Mesodermal cell (in vitro differentiated cells): ENCODE results near the gene WNT16.
"Not testable (repeated sequence)": the region's sequence is repeated elsewhere in the genome, so short reads cannot be mapped to it uniquely, and the experiment has no call there.

Experiments used
- H3K27ac ChIP-seq: 2 replicates; pipeline ENCODE4 v1.7.0; 2013; ENCODE audit warnings: mild to moderate bottlenecking, low read depth, low read length, moderate library complexity; ENCODE audit not compliant: severe bottlenecking
- H3K36me3 ChIP-seq: 2 replicates; pipeline ENCODE4 v1.7.1; 2013; ENCODE audit warnings: mild to moderate bottlenecking, low read length, moderate library complexity; ENCODE audit not compliant: control insufficient read depth, insufficient read depth
- H3K4me1 ChIP-seq: one replicate; pipeline ENCODE4 v1.7.1; 2013; ENCODE audit warnings: mild to moderate bottlenecking, low read length; ENCODE audit not compliant: insufficient read depth, control insufficient read depth, poor library complexity, severe bottlenecking
- H3K4me3 ChIP-seq: 2 replicates; pipeline ENCODE4 v1.7.0; 2013; ENCODE audit warnings: low read length, control low read depth, mild to moderate bottlenecking; ENCODE audit not compliant: insufficient read depth, poor library complexity, severe bottlenecking; ENCODE audit errors: extremely low read depth
- H3K9me3 ChIP-seq: 2 replicates; pipeline ENCODE4 v1.7.1; 2013; ENCODE audit warnings: mild to moderate bottlenecking, low read length, moderate library complexity; ENCODE audit not compliant: control insufficient read depth
- WGBS, 2 experiments: methylation state at CpG; one replicate each; pipeline ENCODE4 v1.1.5; 2013; ENCODE audit warnings: missing lambda C conversion rate in 2 of 2; ENCODE audit not compliant: insufficient coverage in 2 of 2; 5-methylcytosine and 5-hydroxymethylcytosine counted together

WNT16 gene

DNA sequence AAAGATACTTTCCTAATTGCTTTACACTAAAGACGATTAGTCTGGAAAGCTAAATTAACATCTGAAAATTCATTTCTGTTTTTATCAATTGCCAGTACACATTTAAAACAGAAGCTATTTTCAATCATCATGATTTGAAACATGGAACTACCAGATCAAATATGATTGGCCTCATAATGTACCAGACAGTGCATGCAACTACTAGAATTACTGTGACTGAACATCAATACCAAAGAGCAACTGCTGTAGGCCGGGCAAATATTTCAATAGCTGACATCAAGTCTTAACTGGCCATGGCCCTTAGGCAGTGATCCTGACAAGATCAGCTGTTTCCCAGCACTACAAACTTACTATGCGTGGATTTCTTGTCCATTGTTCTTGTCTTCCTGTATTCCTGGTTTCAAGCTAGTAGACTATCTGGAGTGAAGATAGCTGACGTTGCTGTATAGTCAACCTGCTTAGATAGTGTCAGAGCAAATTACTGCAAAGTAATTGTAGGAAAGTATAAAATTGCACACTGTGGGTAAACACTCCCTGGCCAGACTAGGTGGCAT is 21.7 kb upstream of the WNT16 start:
- no peaks in the 10 kb centered on the region for H3K9me3 ChIP-seq
- H3K4me3 ChIP-seq: no peak overlapping the region
- H3K27ac ChIP-seq: no peak overlapping the region
- no peaks in the 10 kb centered on the region for H3K36me3 ChIP-seq
- no peaks in the 10 kb centered on the region for H3K4me1 ChIP-seq
- 79 to 95% methylated on average over 3 to 4 of the region's 4 CpGs for WGBS, 2 experiments

DNA sequence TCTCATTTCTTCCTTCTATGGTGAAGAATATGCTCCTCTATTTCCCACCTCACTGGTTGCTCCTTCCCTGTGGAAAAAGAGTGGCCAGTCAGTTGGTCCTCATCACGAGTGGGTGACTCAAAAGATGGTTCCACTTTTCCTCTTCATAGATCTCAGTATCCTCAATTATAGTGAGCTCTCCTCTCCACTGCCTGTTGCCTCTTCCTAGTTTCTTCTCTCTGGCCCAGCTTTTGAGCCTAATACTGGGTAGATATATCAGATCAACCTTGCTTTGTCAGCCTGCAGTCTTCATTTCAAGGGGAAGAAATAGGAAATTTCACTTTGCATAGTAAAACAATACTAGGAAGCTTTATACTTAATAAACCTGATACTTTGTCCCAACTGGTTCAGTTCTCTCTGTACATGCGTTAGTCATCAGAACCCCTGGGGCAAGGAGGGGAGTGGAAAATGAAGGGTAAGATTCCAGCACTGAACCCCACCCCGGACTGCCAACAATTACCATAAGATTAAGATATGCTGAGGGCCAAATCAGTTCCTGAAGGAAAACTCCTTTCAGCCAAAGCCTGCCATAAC is 15.5 kb upstream of the WNT16 start:
- Histone ChIP-seq H3K4me3 (no peak overlapping the region), H3K36me3 (no peaks in the 10 kb centered on the region), H3K9me3 (no peaks in the 10 kb centered on the region), H3K27ac (no peak overlapping the region), H3K4me1 (no peaks in the 10 kb centered on the region)
- 80 to 100% methylated on average over 1 of the region's 3 CpGs for WGBS, 2 experiments

DNA sequence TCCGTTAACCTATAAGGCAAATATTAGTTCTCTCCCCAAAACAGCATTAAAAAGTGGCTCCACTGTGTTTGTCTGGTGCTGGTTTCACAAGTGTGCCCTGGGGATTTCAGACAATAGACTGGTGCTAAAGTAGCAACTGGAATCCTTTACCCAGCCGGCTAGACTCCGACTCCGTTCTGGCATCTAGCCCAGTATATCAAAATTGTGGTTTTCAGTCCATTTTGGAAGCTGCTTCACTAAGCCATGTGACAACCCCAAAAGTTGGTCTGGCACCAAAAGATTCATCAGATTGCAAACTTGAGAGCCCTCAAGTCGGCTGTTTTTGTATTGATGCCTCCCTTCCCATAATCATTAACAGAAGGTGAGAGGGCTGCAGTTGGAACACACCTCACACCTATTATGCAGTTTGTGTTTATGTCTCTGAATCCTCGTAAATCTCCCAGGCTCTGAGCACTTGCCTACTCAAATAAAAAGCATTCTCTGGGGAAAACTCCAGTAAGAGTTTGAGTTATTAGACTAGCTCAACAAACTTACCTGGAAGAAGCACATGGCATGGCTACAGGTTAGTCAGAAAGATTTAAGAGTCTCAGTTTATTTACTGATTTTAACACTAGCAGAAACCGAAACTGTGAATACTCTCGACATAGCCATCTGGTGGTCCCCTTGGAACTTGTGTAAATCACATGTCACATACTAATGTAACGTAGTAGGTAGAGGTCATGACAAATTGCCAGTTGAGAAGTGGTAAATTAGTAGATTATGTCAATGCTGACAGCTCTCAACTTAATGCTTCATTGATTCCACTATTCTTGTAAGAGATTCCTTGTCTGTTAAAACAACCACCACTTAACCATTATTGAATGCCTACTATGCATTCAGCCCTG is 14.8 kb upstream of the WNT16 start:
- no peaks in the 10 kb centered on the region for H3K4me1 ChIP-seq
- no peaks in the 10 kb centered on the region for H3K9me3 ChIP-seq
- H3K27ac ChIP-seq: no peak overlapping the region
- H3K4me3 ChIP-seq: no peak overlapping the region
- H3K36me3 ChIP-seq: no peaks in the 10 kb centered on the region
- 91 to 93% methylated on average over 5 to 7 of the region's 9 CpGs for WGBS, 2 experiments

DNA sequence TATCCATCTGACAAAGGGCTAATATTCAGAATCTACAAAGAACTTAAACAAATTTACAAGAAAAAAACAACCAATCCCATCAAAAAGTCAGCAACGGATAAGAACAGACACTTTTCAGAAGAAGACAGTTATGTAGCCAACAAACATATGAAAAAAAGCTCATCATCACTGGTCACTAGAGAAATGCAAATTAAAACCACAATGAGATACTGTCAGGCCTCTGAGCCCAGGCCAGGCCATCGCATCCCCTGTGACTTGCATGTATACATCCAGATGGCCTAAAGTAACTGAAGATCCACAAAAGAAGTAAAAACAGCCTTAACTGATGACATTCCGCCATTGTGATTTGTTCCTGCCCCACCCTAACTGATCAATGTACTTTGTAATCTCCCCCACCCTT is 13.6 kb upstream of the WNT16 start:
- WGBS, 2 experiments: 88 to 91% methylated on average over 1 of the region's 3 CpGs
- H3K4me3 ChIP-seq, H3K27ac ChIP-seq: not testable (repeated sequence)

DNA sequence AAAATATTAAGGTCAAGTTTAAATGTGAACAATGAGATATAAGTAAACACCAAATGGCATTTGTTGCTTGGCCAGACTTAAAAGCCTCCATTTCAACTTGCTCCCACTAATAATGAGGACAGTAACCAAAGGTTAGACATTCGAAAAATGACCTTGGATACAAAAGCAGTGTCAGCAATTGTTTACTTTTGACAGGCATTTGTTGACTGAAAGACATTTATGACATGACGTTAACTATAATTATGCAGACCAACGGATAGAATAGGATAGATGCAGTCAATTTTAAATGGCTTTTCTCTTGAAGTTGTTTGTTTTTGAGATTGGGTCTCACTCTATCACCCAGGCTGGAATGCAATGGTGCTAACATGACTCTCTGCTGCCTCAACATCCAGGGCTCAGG is 6.3 kb upstream of the WNT16 start:
- Histone ChIP-seq H3K9me3 (no peaks in the 10 kb centered on the region), H3K27ac (no peak overlapping the region), H3K36me3 (no peaks in the 10 kb centered on the region), H3K4me1 (no peaks in the 10 kb centered on the region), H3K4me3 (no peak overlapping the region)
- WGBS, 2 experiments: 94 to 100% methylated on average over 3 of the region's 3 CpGs

More for the DNA sequence above, 13.6 kb upstream of the WNT16 start:
- H3K9me3 ChIP-seq, H3K4me1 ChIP-seq, H3K36me3 ChIP-seq: not testable (repeated sequence)

DNA sequence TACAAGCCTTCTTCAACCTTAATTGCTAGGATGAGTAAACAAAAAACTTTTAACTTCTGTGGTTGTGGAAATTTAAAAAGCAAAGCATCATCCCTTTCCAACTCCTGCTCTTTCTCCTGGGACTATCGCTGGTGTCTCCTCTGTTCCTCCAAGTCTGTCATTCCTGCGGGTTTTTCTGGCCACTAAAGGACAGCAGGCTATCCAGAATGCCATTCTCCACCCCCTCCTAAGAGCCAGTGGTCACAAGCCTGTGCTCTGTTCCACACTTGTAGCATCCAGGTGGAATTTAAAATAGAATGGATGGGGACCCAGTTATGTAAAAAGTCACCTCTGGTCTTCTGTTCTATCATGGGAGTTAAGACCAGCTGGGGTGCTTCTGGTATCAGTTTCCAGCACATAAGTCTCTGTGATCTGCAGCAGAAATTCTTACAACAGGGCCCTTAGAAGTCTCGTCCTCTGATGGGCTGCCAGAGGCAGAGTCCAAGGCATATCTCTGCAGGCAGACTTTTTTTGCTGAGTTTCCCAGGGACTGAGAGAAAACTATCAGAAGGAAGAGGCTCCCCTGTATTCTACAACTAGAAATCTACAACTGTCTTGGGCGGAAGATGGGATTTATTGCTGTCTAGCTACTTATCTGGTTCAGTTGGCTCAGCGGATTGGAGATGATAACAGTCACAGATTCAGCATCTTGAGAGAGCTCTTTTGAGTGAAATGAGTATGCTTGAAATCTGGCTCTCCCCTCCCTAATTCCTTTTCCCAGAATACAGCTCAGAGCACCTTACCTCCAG is 5.1 kb upstream of the WNT16 start:
- Histone ChIP-seq H3K9me3 (peaks cover 2% of the 10 kb centered on the region), H3K27ac (peak overlapping the region; percentile 59), H3K4me1 (no peaks in the 10 kb centered on the region), H3K36me3 (no peaks in the 10 kb centered on the region), H3K4me3 (no peak overlapping the region)
- WGBS, 2 experiments: 72 to 95% methylated on average over 2 of the region's 5 CpGs

DNA sequence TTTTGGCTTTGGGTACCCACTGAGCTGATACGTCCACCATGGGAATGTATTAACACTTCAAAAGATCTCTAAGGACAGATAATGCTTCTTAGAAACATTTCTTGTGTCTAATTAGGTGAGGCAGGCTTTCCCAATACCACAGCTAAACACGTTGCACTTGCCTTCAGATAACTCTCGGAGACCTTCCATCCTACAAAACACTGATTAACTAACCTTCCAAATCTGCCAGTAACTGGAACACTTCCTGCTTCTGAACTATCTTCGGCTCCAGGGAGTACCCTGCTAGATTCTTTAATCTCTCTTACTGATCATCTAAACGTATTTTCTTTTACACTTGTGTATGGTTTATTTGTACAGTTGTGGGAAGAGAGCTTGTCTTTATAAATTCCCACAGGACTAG is 1.1 kb upstream of the WNT16 start:
- H3K4me1 ChIP-seq: peaks cover 7% of the 10 kb centered on the region
- no peak overlapping the region for H3K27ac ChIP-seq
- H3K4me3 ChIP-seq: no peak overlapping the region
- peaks cover 5% of the 10 kb centered on the region for H3K9me3 ChIP-seq
- WGBS, 2 experiments: 89 to 94% methylated on average over 3 of the region's 5 CpGs
- H3K36me3 ChIP-seq: no peaks in the 10 kb centered on the region

DNA sequence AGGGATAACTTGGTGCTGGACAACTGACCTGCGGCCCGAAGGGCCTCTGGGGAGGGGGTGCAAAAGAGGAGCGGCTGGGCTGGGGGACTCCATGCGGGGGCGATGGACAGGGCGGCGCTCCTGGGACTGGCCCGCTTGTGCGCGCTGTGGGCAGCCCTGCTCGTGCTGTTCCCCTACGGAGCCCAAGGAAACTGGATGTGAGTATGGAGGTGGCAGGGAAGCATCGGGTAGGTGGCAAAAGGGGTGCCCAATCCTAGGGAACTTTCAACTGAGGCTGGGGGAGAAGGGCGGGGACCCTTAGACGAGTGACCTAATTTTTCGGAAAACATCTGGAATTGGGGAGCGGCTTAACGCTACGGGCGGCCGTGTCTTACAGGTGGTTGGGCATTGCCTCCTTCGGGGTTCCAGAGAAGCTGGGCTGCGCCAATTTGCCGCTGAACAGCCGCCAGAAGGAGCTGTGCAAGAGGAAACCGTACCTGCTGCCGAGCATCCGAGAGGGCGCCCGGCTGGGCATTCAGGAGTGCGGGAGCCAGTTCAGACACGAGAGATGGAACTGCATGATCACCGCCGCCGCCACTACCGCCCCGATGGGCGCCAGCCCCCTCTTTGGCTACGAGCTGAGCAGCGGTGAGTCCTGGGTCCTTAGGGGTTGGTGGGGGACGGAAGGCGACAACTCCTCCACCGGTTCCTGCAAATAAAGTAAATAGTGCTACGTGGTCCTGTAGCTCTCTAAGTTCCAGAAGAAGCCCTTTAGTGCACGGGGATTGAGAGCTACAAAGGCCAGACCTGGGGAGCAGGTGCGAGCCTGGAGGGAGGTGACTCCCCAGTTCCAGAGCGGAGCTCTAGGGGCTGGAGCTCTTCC is 622 bp downstream of the WNT16 start:
- H3K4me3 ChIP-seq: peak overlapping the region; percentile 37
- peaks cover 5% of the 10 kb centered on the region for H3K9me3 ChIP-seq
- WGBS, 2 experiments: 10 to 17% methylated on average over 30 of the region's 47 CpGs
- H3K36me3 ChIP-seq: no peaks in the 10 kb centered on the region
- H3K4me1 ChIP-seq: peaks cover 7% of the 10 kb centered on the region
- no peak overlapping the region for H3K27ac ChIP-seq

DNA sequence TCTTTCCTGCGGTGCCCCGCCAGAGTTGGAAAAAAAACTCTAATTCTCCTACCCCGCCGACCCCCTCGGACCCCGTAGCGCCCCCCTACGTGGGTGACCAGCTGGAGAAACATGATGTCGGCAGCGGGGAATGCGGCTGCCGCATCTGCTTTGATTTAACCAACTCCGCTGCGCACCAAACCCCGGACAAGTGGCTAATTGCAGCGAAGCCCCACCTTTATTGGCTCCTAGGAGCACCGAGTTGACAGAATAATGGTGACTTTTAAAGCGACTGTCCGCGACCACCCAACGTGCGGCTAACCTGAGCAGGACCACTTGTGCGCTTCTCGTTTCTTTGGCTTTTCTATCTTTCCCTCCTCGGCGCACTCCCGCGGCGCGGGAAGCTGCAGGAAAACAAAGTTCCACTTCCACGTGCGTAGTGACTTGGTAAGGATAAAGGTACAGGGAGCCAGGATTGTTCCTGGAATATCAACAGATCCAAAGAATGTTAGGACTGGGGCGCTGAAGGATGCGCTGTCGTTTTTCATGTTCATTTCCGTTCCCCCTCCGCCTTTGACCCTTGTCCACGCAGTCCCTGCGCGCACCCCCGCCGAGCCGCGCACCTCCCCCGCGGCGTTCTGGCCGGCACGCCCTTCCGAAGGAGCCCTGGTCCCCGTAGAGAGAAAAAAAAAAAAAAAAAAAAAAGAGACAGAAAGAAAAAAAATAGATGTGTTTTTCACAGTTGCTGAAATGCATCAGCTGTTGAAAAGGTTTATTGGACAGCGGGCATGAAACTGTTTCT is 1.4 kb downstream of the WNT16 start:
- peak overlapping the region; percentile 37 for H3K4me3 ChIP-seq
- H3K27ac ChIP-seq: no peak overlapping the region
- H3K9me3 ChIP-seq: peaks cover 5% of the 10 kb centered on the region
- no peaks in the 10 kb centered on the region for H3K36me3 ChIP-seq
- 0 to 2% methylated on average over 28 to 42 of the region's 52 CpGs for WGBS, 2 experiments
- H3K4me1 ChIP-seq: peaks cover 7% of the 10 kb centered on the region
